ENCODE measurements around the gene RIPOR3. TPM values are rescaled to one million over a fixed set of nuclear protein-coding genes. Genes with fewer than 3 reads are reported as not detected.
A peak's percentile ranks its signal among the peaks of the same experiment; 100 is the strongest.

The RIPOR3 gene
- total RNA-seq, 1 donor from 2014 or later = 0.53 TPM

DNA sequence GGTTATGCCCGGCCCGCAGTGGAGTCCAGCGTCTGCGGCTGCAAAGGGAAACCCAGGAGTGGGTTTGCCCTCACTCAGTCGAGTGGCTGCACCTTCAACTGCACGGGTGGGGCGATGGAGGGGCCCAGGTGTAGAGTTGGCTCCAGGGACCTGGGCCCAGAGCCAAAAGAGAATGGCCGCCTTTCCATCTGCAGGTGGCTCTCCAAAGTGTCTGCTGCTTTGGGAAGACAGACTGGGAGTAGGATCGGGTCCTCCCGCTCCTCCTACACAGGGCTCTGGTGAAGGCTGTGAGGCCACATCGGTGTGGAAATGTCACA lies 101.0 kb downstream of the RIPOR3 start:
- no peak for DNase-seq (ENCODE audit: low read depth)

GRCh38 chr20:50589548-50590347 lies 101.6 kb downstream of the RIPOR3 start:
- TF ChIP-seq, protein P1, sequence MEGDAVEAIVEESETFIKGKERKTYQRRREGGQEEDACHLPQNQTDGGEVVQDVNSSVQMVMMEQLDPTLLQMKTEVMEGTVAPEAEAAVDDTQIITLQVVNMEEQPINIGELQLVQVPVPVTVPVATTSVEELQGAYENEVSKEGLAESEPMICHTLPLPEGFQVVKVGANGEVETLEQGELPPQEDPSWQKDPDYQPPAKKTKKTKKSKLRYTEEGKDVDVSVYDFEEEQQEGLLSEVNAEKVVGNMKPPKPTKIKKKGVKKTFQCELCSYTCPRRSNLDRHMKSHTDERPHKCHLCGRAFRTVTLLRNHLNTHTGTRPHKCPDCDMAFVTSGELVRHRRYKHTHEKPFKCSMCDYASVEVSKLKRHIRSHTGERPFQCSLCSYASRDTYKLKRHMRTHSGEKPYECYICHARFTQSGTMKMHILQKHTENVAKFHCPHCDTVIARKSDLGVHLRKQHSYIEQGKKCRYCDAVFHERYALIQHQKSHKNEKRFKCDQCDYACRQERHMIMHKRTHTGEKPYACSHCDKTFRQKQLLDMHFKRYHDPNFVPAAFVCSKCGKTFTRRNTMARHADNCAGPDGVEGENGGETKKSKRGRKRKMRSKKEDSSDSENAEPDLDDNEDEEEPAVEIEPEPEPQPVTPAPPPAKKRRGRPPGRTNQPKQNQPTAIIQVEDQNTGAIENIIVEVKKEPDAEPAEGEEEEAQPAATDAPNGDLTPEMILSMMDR (IDR thresholded peaks at IDR 0.05; ENCODE audit: insufficient read depth, low read length, severe bottlenecking) = no peak
- FAIRE-seq (no peak), DNase-seq (ENCODE audit: low read depth) (no peak)
- H3K36me3 ChIP-seq (ENCODE audit: control insufficient read depth, insufficient read depth, low read length) = peaks cover 11% of the 10 kb centered on the region
- no peak overlapping the region for H3K4me3 ChIP-seq (ENCODE audit: low read depth, low read length)
- no peaks in the 10 kb centered on the region for H3K27me3 ChIP-seq (ENCODE audit: control insufficient read depth, insufficient read depth, low read length)

More for the DNA sequence above, 101.0 kb downstream of the RIPOR3 start:
- FAIRE-seq = no peak
- TF ChIP-seq, protein P1 (IDR thresholded peaks at IDR 0.05; ENCODE audit: insufficient read depth, low read length, severe bottlenecking) = no peak
- Histone ChIP-seq H3K27me3 (ENCODE audit: control insufficient read depth, insufficient read depth, low read length) (no peaks in the 10 kb centered on the region), H3K36me3 (ENCODE audit: control insufficient read depth, insufficient read depth, low read length) (peaks cover 11% of the 10 kb centered on the region), H3K4me3 (ENCODE audit: low read depth, low read length) (no peak overlapping the region)

- TF ChIP-seq, protein P1 (IDR thresholded peaks at IDR 0.05; ENCODE audit: insufficient read depth, low read length, severe bottlenecking) = peak; percentile 98
- FAIRE-seq = no peak
- no peak overlapping the region for H3K4me3 ChIP-seq (ENCODE audit: low read depth, low read length)
- peak; percentile 44 for DNase-seq (ENCODE audit: low read depth)
- peaks cover 15% of the 10 kb centered on the region for H3K36me3 ChIP-seq (ENCODE audit: control insufficient read depth, insufficient read depth, low read length)
- no peaks in the 10 kb centered on the region for H3K27me3 ChIP-seq (ENCODE audit: control insufficient read depth, insufficient read depth, low read length)
Observed at GRCh38 chr20:50588034-50588736, 103.2 kb downstream of the RIPOR3 start.

- FAIRE-seq = no peak
- Histone ChIP-seq H3K36me3 (ENCODE audit: control insufficient read depth, insufficient read depth, low read length) (peaks cover 15% of the 10 kb centered on the region), H3K4me3 (ENCODE audit: low read depth, low read length) (no peak overlapping the region), H3K27me3 (ENCODE audit: control insufficient read depth, insufficient read depth, low read length) (no peaks in the 10 kb centered on the region)
- TF ChIP-seq, protein P1 (IDR thresholded peaks at IDR 0.05; ENCODE audit: insufficient read depth, low read length, severe bottlenecking) = no peak
- no peak for DNase-seq (ENCODE audit: low read depth)
Observed at GRCh38 chr20:50587291-50587961, 103.9 kb downstream of the RIPOR3 start.

DNA sequence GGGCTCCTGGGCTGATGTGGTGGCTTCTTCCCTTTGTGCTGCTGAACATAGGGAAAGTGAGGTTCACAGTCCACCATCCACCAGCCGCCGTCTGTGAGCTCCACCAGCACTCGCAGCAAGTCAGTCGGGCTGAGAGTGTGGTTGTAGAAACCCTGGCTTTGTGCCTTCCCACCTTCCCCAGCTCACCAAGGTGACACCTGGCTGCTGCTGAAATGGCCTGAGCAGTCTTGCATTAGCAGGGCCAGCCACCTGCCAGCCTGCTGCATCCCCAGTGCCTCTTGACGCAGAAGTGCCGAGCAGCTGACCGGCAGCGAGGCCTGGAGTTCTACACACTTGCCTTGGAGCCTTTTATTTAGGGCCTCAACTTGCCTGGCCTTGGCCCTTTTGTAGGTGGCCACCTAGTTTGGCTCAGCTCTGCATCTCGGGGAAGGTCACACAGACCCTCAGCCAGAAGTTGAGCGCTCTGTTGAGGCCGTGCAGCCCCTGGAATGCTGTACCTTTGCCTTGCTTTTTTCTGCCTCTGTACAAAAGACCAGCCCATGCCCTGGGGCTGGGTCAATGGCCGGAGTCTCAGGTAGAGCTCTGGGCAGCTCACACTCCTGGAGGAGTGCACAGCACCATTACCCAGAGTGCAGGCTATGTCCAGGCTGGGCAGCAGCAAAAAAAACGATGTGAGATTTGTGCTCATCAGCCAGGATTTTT lies 104.7 kb downstream of the RIPOR3 start:
- TF ChIP-seq, protein P1 (IDR thresholded peaks at IDR 0.05; ENCODE audit: insufficient read depth, low read length, severe bottlenecking) = no peak
- FAIRE-seq (no peak), DNase-seq (ENCODE audit: low read depth) (no peak)
- no peak overlapping the region for H3K4me3 ChIP-seq (ENCODE audit: low read depth, low read length)
- no peaks in the 10 kb centered on the region for H3K27me3 ChIP-seq (ENCODE audit: control insufficient read depth, insufficient read depth, low read length)
- H3K36me3 ChIP-seq (ENCODE audit: control insufficient read depth, insufficient read depth, low read length) = peaks cover 18% of the 10 kb centered on the region
